Nephron progenitor cell (in vitro differentiated cells): ENCODE measurements around the gene TBC1D22B.
A peak's percentile ranks its signal among the peaks of the same experiment; 100 is the strongest.
"Not testable (repeated sequence)": the region's sequence is repeated elsewhere in the genome, so short reads cannot be mapped to it uniquely, and the experiment has no call there.

Experiments used
- DNase-seq: peaks from one replicate; pipeline ENCODE4 v3.0.0; 2021
- H3K27ac Mint-ChIP-seq: 2 replicates; pipeline ENCODE4 v1.8.0; 2021; ENCODE audit warnings: mild to moderate bottlenecking, moderate library complexity, mixed read lengths
- H3K27me3 Mint-ChIP-seq: 2 replicates; pipeline ENCODE4 v1.8.0; 2021; ENCODE audit warnings: mild to moderate bottlenecking, low read depth, mixed read lengths; ENCODE audit not compliant: poor library complexity
- H3K36me3 Mint-ChIP-seq: 2 replicates; pipeline ENCODE4 v1.8.0; 2021; ENCODE audit warnings: low read depth, mixed read lengths
- H3K4me1 Mint-ChIP-seq: 2 replicates; pipeline ENCODE4 v1.8.0; 2021; ENCODE audit warnings: mixed read lengths
- H3K4me3 Mint-ChIP-seq: 2 replicates; pipeline ENCODE4 v1.8.0; 2021; ENCODE audit warnings: mild to moderate bottlenecking, moderate library complexity, mixed read lengths
- H3K9me3 Mint-ChIP-seq: 2 replicates; pipeline ENCODE4 v1.8.0; 2021; ENCODE audit warnings: mild to moderate bottlenecking, moderate library complexity, mixed read lengths
- CTCF ChIP-seq: fragments of 200-600 bp; sonication (generic); IDR thresholded peaks from 2 replicates; pipeline ENCODE4 v1.5.0; 2021; ENCODE audit warnings: antibody characterized with exemption

The TBC1D22B gene

GRCh38 chr6:37303891-37304503 is 46.4 kb downstream of the TBC1D22B start:
- peak; percentile 15 for DNase-seq

GRCh38 chr6:37304766-37305165 is 47.2 kb downstream of the TBC1D22B start:
- H3K36me3 Mint-ChIP-seq, result peaks cover 21% of the 10 kb centered on the region
- no peaks in the 10 kb centered on the region for H3K9me3 Mint-ChIP-seq
- DNase-seq, result no peak
- TF ChIP-seq CTCF, result no peak
- no peaks in the 10 kb centered on the region for H3K27me3 Mint-ChIP-seq
- no peak overlapping the region for H3K4me3 Mint-ChIP-seq
- peaks cover 29% of the 10 kb centered on the region for H3K4me1 Mint-ChIP-seq
- no peak overlapping the region for H3K27ac Mint-ChIP-seq

More at GRCh38 chr6:37303891-37304503, 46.4 kb downstream of the TBC1D22B start:
- Mint-ChIP-seq H3K27ac (peak overlapping the region; percentile 38), H3K36me3 (peaks cover 23% of the 10 kb centered on the region), H3K27me3 (no peaks in the 10 kb centered on the region), H3K4me1 (peaks cover 21% of the 10 kb centered on the region), H3K9me3 (no peaks in the 10 kb centered on the region), H3K4me3 (no peak overlapping the region)
- peak; percentile 51 for TF ChIP-seq CTCF

GRCh38 chr6:37305841-37306425 is 48.4 kb downstream of the TBC1D22B start:
- Mint-ChIP-seq H3K9me3 (no peaks in the 10 kb centered on the region), H3K36me3 (peaks cover 21% of the 10 kb centered on the region), H3K4me1 (peaks cover 30% of the 10 kb centered on the region), H3K4me3 (no peak overlapping the region), H3K27me3 (no peaks in the 10 kb centered on the region), H3K27ac (no peak overlapping the region)
- no peak for DNase-seq
- TF ChIP-seq CTCF, result no peak

- no peak for DNase-seq
- Mint-ChIP-seq H3K36me3 (peaks cover 21% of the 10 kb centered on the region), H3K9me3 (no peaks in the 10 kb centered on the region), H3K27ac (no peak overlapping the region), H3K4me1 (peaks cover 30% of the 10 kb centered on the region), H3K27me3 (peaks cover 2% of the 10 kb centered on the region), H3K4me3 (no peak overlapping the region)
- no peak for TF ChIP-seq CTCF
Observed at GRCh38 chr6:37306624-37307222, 49.2 kb downstream of the TBC1D22B start.

GRCh38 chr6:37307484-37307883 is 49.9 kb downstream of the TBC1D22B start:
- not testable (repeated sequence) for H3K27ac Mint-ChIP-seq, H3K27me3 Mint-ChIP-seq, DNase-seq, H3K9me3 Mint-ChIP-seq, H3K4me3 Mint-ChIP-seq
- Mint-ChIP-seq H3K36me3 (peaks cover 21% of the 10 kb centered on the region), H3K4me1 (peaks cover 30% of the 10 kb centered on the region)

DNA sequence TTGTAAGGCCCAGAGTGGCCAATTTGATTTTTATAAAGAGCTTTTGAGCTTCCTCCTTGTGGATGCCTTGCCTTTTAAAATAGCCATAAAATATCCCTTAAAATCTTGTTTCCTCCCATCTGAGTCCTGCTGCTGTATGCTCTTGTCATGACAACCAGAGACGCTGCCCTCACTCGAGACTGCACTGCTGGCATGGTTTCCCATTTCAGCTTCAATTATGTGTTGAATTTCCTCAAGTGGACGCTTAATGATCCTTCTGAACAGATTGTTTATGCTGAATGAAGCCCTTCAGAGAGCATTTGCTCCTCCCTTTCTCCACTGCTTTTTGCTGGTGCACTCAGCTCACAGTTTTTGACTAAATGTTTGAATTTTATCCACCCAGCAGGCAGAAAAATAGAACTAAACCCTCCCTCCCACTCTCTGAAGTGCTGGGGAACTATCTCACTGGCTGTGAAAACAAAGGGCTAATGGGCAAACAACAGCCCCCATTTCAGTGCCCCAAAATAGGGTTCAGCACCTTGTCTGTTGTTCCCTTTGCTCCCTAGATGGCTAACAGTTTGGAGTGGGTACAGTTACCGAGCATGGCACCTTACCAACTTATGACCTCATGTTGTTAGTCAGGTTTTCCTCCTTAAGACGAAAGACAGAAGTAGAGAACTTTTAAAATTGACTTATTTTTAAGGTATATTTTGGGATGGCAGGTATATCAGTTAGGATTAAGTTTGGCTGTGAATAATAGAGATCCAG is 50.7 kb downstream of the TBC1D22B start:
- Mint-ChIP-seq H3K4me1 (peaks cover 28% of the 10 kb centered on the region), H3K27ac (peak overlapping the region; percentile 80), H3K4me3 (no peak overlapping the region), H3K27me3 (peaks cover 2% of the 10 kb centered on the region), H3K36me3 (peaks cover 26% of the 10 kb centered on the region), H3K9me3 (no peaks in the 10 kb centered on the region)
- DNase-seq, result no peak
- no peak for TF ChIP-seq CTCF
